ENCODE results near the gene NECTIN1. TPM values are rescaled to one million over a fixed set of nuclear protein-coding genes. Genes with fewer than 3 reads are reported as not detected.

NECTIN1 gene
- total and polyA plus RNA-seq, 2 donors (not counting 3 experiments of a cell fraction or from before 2014, with no cell fraction given): 10.8 to 23.6 TPM

- Histone ChIP-seq H2AFZ (ENCODE audit: low read depth, low read length) (no peak overlapping the region), H3K9me1 (replicated peaks; ENCODE audit: control insufficient read depth, extremely low read depth, insufficient read depth, low read length) (no peaks in the 10 kb centered on the region), H3K4me3 (replicated peaks in 1 of 3; ENCODE audit: insufficient read depth in 1 of 3, low read depth in 1 of 3, low read length in 3 of 3) (no peak overlapping the region), H3K4me1 (ENCODE audit: control insufficient read depth, extremely low read depth, insufficient read depth, low read length) (no peaks in the 10 kb centered on the region), H3K4me2 (ENCODE audit: insufficient read depth, low read length) (no peak overlapping the region), H4K20me1 (replicated peaks; ENCODE audit: control insufficient read depth, extremely low read depth, insufficient read depth, low read length) (no peaks in the 10 kb centered on the region), H3K9me3 (replicated peaks; ENCODE audit: control insufficient read depth, insufficient read depth, low read length) (no peaks in the 10 kb centered on the region), H3K79me2 (ENCODE audit: control insufficient read depth, insufficient read depth, low read length) (no peaks in the 10 kb centered on the region), H3K27ac (ENCODE audit: insufficient read depth, low read depth, low read length) (no peak overlapping the region), H3K36me3 (ENCODE audit: control insufficient read depth in 2 of 2, extremely low read depth in 1 of 2, insufficient read depth in 2 of 2, low read length in 2 of 2) (no peaks in the 10 kb centered on the region), H3K27me3 (ENCODE audit: control insufficient read depth in 2 of 2, insufficient read depth in 2 of 2, low read length in 2 of 2) (peaks cover 0 to 3% of the 10 kb centered on the region in 2 experiments), H3K9ac (replicated peaks; ENCODE audit: extremely low read depth, insufficient read depth, low read length) (no peak overlapping the region)
- ChIA-PET POLR2A (no interaction called here), CTCF (interaction anchor here (1.0 to 2.2 kb wide), 7 partner anchors 10 to 483 kb away, joined by 3 to 7 read pairs (median 4); no protein-coding TSS in a partner anchor)
- no peak for FAIRE-seq
- no peak for DNase-seq (ENCODE audit: low read depth, low spot score)
- no peak for TF ChIP-seq CTCF (IDR thresholded peaks at IDR 0.05; ENCODE audit: extremely low read depth in 1 of 2, insufficient read depth in 1 of 2, low read depth in 1 of 2, low read length in 2 of 2)
- no TSS peak for BruUV-seq (replicated peaks)
- dilution Hi-C loops (cut with MboI; ENCODE audit: extremely low pct_ligation_motif_present, low sequenced_read_pairs): no loop called here
- intact Hi-C loops (cut with micrococcal nuclease): no loop called here
Measured at GRCh38 chr11:119625206-119625978, 103.6 kb downstream of the NECTIN1 start.

- intact Hi-C loops (cut with micrococcal nuclease) (loop anchor here (1.0 kb wide), 1 partner anchor 484 kb away; no protein-coding TSS in a partner anchor), dilution Hi-C loops (cut with MboI; ENCODE audit: extremely low pct_ligation_motif_present, low sequenced_read_pairs) (no loop called here)
- no peak overlapping the region for H3K4me3 ChIP-seq (replicated peaks in 1 of 3; ENCODE audit: insufficient read depth in 1 of 3, low read depth in 1 of 3, low read length in 3 of 3)
- H3K36me3 ChIP-seq (ENCODE audit: control insufficient read depth in 2 of 2, extremely low read depth in 1 of 2, insufficient read depth in 2 of 2, low read length in 2 of 2): no peaks in the 10 kb centered on the region
- H4K20me1 ChIP-seq (replicated peaks; ENCODE audit: control insufficient read depth, extremely low read depth, insufficient read depth, low read length): no peaks in the 10 kb centered on the region
- H3K27ac ChIP-seq (ENCODE audit: insufficient read depth, low read depth, low read length): no peak overlapping the region
- H3K27me3 ChIP-seq (ENCODE audit: control insufficient read depth in 2 of 2, insufficient read depth in 2 of 2, low read length in 2 of 2): no peaks in the 10 kb centered on the region
- no peak for DNase-seq (ENCODE audit: low read depth, low spot score)
- H3K9me1 ChIP-seq (replicated peaks; ENCODE audit: control insufficient read depth, extremely low read depth, insufficient read depth, low read length): no peaks in the 10 kb centered on the region
- FAIRE-seq: no peak
- H3K4me1 ChIP-seq (ENCODE audit: control insufficient read depth, extremely low read depth, insufficient read depth, low read length): no peaks in the 10 kb centered on the region
- H3K9ac ChIP-seq (replicated peaks; ENCODE audit: extremely low read depth, insufficient read depth, low read length): no peak overlapping the region
- ChIA-PET CTCF (interaction anchor here (1.0 to 2.3 kb wide), 10 partner anchors 14 to 104 kb away, joined by 3 to 9 read pairs (median 4); partner anchors contain the start of gene NECTIN1), POLR2A (no interaction called here)
- no TSS peak for BruUV-seq (replicated peaks)
- H2AFZ ChIP-seq (ENCODE audit: low read depth, low read length): no peak overlapping the region
- no peaks in the 10 kb centered on the region for H3K9me3 ChIP-seq (replicated peaks; ENCODE audit: control insufficient read depth, insufficient read depth, low read length)
- no peak overlapping the region for H3K4me2 ChIP-seq (ENCODE audit: insufficient read depth, low read length)
- no peaks in the 10 kb centered on the region for H3K79me2 ChIP-seq (ENCODE audit: control insufficient read depth, insufficient read depth, low read length)
- TF ChIP-seq MYC (IDR thresholded peaks at IDR 0.05; ENCODE audit: low read depth, low read length) (no peak), POLR2AphosphoS5 (IDR thresholded peaks at IDR 0.05; ENCODE audit: insufficient read depth, low read depth, low read length) (no peak), JUN (IDR thresholded peaks at IDR 0.05; ENCODE audit: borderline replicate concordance, insufficient read depth, insufficient read length, low read depth) (no peak), EZH2 (IDR thresholded peaks at IDR 0.05; ENCODE audit: borderline replicate concordance, low read depth, low read length, severe bottlenecking) (no peak), POLR2A (IDR thresholded peaks at IDR 0.05; ENCODE audit: low read depth, low read length) (no peak), FOS (IDR thresholded peaks at IDR 0.05; ENCODE audit: borderline replicate concordance, insufficient read depth, low read length) (no peak), CTCF (IDR thresholded peaks at IDR 0.05; ENCODE audit: extremely low read depth in 1 of 2, insufficient read depth in 1 of 2, low read depth in 1 of 2, low read length in 2 of 2) (no peak), MAX (IDR thresholded peaks at IDR 0.05; ENCODE audit: insufficient read depth, insufficient read length) (no peak), GATA2 (IDR thresholded peaks at IDR 0.05; ENCODE audit: insufficient read depth, insufficient read length, low read depth, low read length) (no peak)
Measured at GRCh38 chr11:119624629-119625028, 104.4 kb downstream of the NECTIN1 start.

Measured in endothelial cell of umbilical vein (primary cell).